H1 (cell line): ENCODE measurements around the gene NGEF. TPM values are rescaled to one million over a fixed set of nuclear protein-coding genes. Genes with fewer than 3 reads are reported as not detected.

Experiments used
- CTCF ChIA-PET: fragments of 300-600 bp; sonication (Branson Sonifier 250); formaldehyde crosslinking; loops from one replicate; lab custom pipeline; 2021; ENCODE audit not compliant: partially characterized antibody; lab: Charles Lee
- POLR2A ChIA-PET: fragments of 300-600 bp; sonication (Branson Sonifier 250); formaldehyde crosslinking; loops from one replicate; lab custom pipeline; 2021; ENCODE audit warnings: inconsistent platforms; ENCODE audit not compliant: partially characterized antibody; lab: Charles Lee
- DNase-seq, 2 experiments: peaks; one replicate each; pipeline versions ENCODE4 v3.0.0 to v3.0.0-alpha.2; 2010 to 2022; ENCODE audit warnings: low spot score in 2 of 2, low read depth in 1 of 2, mixed read lengths in 1 of 2
- FAIRE-seq: peaks from 2 replicates; lab custom pipeline; 2011; peaks lifted over from hg19 to GRCh38; lab: Jason Lieb, UNC
- H2AFZ ChIP-seq: 2 replicates; pipeline ENCODE4 v1.8.1; 2012; ENCODE audit warnings: low read length, inconsistent platforms
- H2AK5ac ChIP-seq: 2 replicates; pipeline ENCODE4 v1.6.1; 2013; ENCODE audit warnings: low read depth, low read length
- H2BK120ac ChIP-seq: replicated peaks from 2 replicates; pipeline ENCODE3; 2013; ENCODE audit warnings: low read depth, low read length, inconsistent platforms
- H2BK12ac ChIP-seq: 2 replicates; pipeline ENCODE4 v1.6.1; 2013; ENCODE audit warnings: low read depth, low read length
- H2BK15ac ChIP-seq: 2 replicates; pipeline ENCODE4 v1.6.1; 2013; ENCODE audit warnings: low read length
- H2BK20ac ChIP-seq: 2 replicates; pipeline ENCODE4 v1.6.1; 2013; ENCODE audit warnings: low read length
- H2BK5ac ChIP-seq: 2 replicates; pipeline ENCODE4 v1.6.1; 2013; ENCODE audit warnings: low read depth, low read length
- H3K14ac ChIP-seq: 2 replicates; pipeline ENCODE4 v1.6.1; 2013; ENCODE audit warnings: inconsistent platforms; ENCODE audit not compliant: insufficient read length
- H3K18ac ChIP-seq: 2 replicates; pipeline ENCODE4 v1.6.1; 2013; ENCODE audit warnings: low read length; ENCODE audit errors: extremely low read depth
- H3K23ac ChIP-seq: 2 replicates; pipeline ENCODE4 v1.6.1; 2013; ENCODE audit warnings: inconsistent platforms; ENCODE audit not compliant: insufficient read length
- H3K23me2 ChIP-seq: 2 replicates; pipeline ENCODE4 v1.6.1; 2013; ENCODE audit warnings: low read depth, low read length
- H3K27ac ChIP-seq: 2 replicates; pipeline ENCODE4 v1.6.1; 2011; ENCODE audit warnings: low read depth, low read length, inconsistent platforms
- H3K27me3 ChIP-seq, 4 experiments: replicated peaks in 1 of 4; 1 replicate in 1 of 4; 2 replicates in 3 of 4; pipeline versions ENCODE4 v1.6.1 to v1.8.1; 2011 to 2013; ENCODE audit warnings: low read length in 3 of 4, mild to moderate bottlenecking in 3 of 4, inconsistent platforms in 2 of 4, mixed read lengths in 2 of 4, moderate library complexity in 1 of 4; ENCODE audit not compliant: control insufficient read depth in 3 of 4, insufficient read depth in 3 of 4; ENCODE audit errors: extremely low read depth in 1 of 4
- H3K36me3 ChIP-seq, 4 experiments: 2 replicates each; pipeline versions ENCODE4 v1.6.1 to v1.8.1; 2011 to 2013; ENCODE audit warnings: mild to moderate bottlenecking in 4 of 4, low read length in 3 of 4, moderate library complexity in 2 of 4, control low read depth in 1 of 4, inconsistent platforms in 1 of 4; ENCODE audit not compliant: insufficient read depth in 4 of 4, control insufficient read depth in 2 of 4
- H3K4ac ChIP-seq: replicated peaks from 2 replicates; pipeline ENCODE3; 2013; ENCODE audit warnings: low read length, low read depth, mixed read lengths, inconsistent platforms; ENCODE audit not compliant: insufficient read length
- H3K4me1 ChIP-seq, 4 experiments: replicated peaks in 1 of 4; 1 replicate in 1 of 4; 2 replicates in 3 of 4; pipeline versions ENCODE4 v1.6.1 to v1.8.1; 2011 to 2013; ENCODE audit warnings: low read length in 3 of 4, inconsistent platforms in 2 of 4, mixed read lengths in 1 of 4; ENCODE audit not compliant: insufficient read depth in 4 of 4, control insufficient read depth in 3 of 4
- H3K4me2 ChIP-seq, 2 experiments: 2 replicates each; pipeline versions ENCODE4 v1.6.1 to v1.8.1; 2011 to 2013; ENCODE audit warnings: low read depth in 2 of 2, low read length in 2 of 2, control low read depth in 1 of 2, inconsistent platforms in 1 of 2, mild to moderate bottlenecking in 1 of 2; ENCODE audit not compliant: insufficient read depth in 1 of 2
- H3K4me3 ChIP-seq, 4 experiments: fragments of 200-600, 300-600 bp in 1 of 4; sonication (generic), shearing (Covaris generic), sonication (Bioruptor Twin) in 1 of 4; 2 replicates each; pipeline versions ENCODE4 v1.5.1 to v1.8.1; 2011 to 2016; ENCODE audit warnings: low read length in 4 of 4, low read depth in 3 of 4, control low read depth in 2 of 4, inconsistent platforms in 2 of 4, mild to moderate bottlenecking in 2 of 4, mixed read lengths in 1 of 4, moderate library complexity in 1 of 4; ENCODE audit not compliant: insufficient read depth in 2 of 4; ENCODE audit errors: extremely low read depth in 1 of 4
- H3K56ac ChIP-seq: replicated peaks from 2 replicates; pipeline ENCODE3; 2013; ENCODE audit warnings: low read depth, mild to moderate bottlenecking, mixed read lengths, low read length, inconsistent platforms; ENCODE audit not compliant: insufficient read length
- H3K79me1 ChIP-seq: 2 replicates; pipeline ENCODE4 v1.6.1; 2013; ENCODE audit warnings: low read depth, low read length, control low read depth
- H3K79me2 ChIP-seq, 2 experiments: 2 replicates each; pipeline versions ENCODE4 v1.6.1 to v1.8.1; 2012 to 2013; ENCODE audit warnings: low read length in 2 of 2, mild to moderate bottlenecking in 2 of 2, inconsistent platforms in 1 of 2; ENCODE audit not compliant: insufficient read depth in 2 of 2, control insufficient read depth in 1 of 2
- H3K9ac ChIP-seq, 4 experiments: replicated peaks in 1 of 4; 1 replicate in 1 of 4; 2 replicates in 3 of 4; pipeline versions ENCODE4 v1.6.1 to v1.8.1; 2011 to 2013; ENCODE audit warnings: low read depth in 3 of 4, low read length in 3 of 4, control low read depth in 2 of 4, mild to moderate bottlenecking in 2 of 4, moderate library complexity in 2 of 4, inconsistent platforms in 1 of 4; ENCODE audit errors: extremely low read depth in 1 of 4
- H3K9me3 ChIP-seq, 2 experiments: 2 replicates each; pipeline versions ENCODE4 v1.6.1 to v1.8.1; 2012 to 2013; ENCODE audit warnings: mild to moderate bottlenecking in 2 of 2, moderate library complexity in 2 of 2, control low read depth in 1 of 2, inconsistent platforms in 1 of 2, low read depth in 1 of 2, low read length in 1 of 2, mixed read lengths in 1 of 2; ENCODE audit not compliant: insufficient read depth in 2 of 2
- H4K20me1 ChIP-seq, 2 experiments: replicated peaks in 1 of 2; 2 replicates each; pipeline versions ENCODE3 to v1.8.1; 2011 to 2013; ENCODE audit warnings: inconsistent platforms in 2 of 2, low read length in 2 of 2, mild to moderate bottlenecking in 1 of 2; ENCODE audit not compliant: insufficient read depth in 2 of 2, control insufficient read depth in 1 of 2
- H4K5ac ChIP-seq: 2 replicates; pipeline ENCODE4 v1.6.1; 2013; ENCODE audit warnings: low read length, low read depth, mixed read lengths, inconsistent platforms; ENCODE audit not compliant: insufficient read length
- H4K8ac ChIP-seq: 2 replicates; pipeline ENCODE4 v1.8.0; 2013; ENCODE audit warnings: mild to moderate bottlenecking, moderate library complexity, low read length, inconsistent platforms; ENCODE audit not compliant: insufficient read depth; ENCODE audit errors: extremely low read depth
- H4K91ac ChIP-seq: replicated peaks from 2 replicates; pipeline ENCODE3; 2013; ENCODE audit warnings: low read length, mixed read lengths, inconsistent platforms; ENCODE audit not compliant: insufficient read length
- BACH1 ChIP-seq: IDR thresholded peaks from 2 replicates; pipeline ENCODE4 v1.6.1; 2012; ENCODE audit warnings: low read length, improper control_type of control experiment
- POU5F1 ChIP-seq: IDR thresholded peaks from 2 replicates; pipeline ENCODE4 v1.6.1; 2011; ENCODE audit warnings: low read depth, mild to moderate bottlenecking, low read length, moderate library complexity
- SP1 ChIP-seq: IDR thresholded peaks from 2 replicates; pipeline ENCODE4 v1.6.1; 2011; ENCODE audit warnings: low read depth, low read length
- WGBS, 2 experiments: shearing (Covaris generic) in 1 of 2; methylation state at CpG; one replicate each; pipeline versions ENCODE4 v1.1.6 to v1.1.7; 2013 to 2015; ENCODE audit warnings: low lambda C conversion rate in 2 of 2, mixed read lengths in 2 of 2, inconsistent platforms in 1 of 2, low coverage in 1 of 2, missing lambda C conversion rate in 1 of 2; ENCODE audit not compliant: insufficient replicate concordance in 2 of 2, insufficient coverage in 1 of 2, insufficient read length in 1 of 2; ENCODE audit errors: extremely low coverage in 1 of 2, missing lambda C conversion rate in 1 of 2; 5-methylcytosine and 5-hydroxymethylcytosine counted together
- polyA plus RNA-seq, 7 experiments: library from polyadenylated mRNA; depleted of rRNA in 3 of 7; stranded (reverse) in 5 of 7; unstranded in 2 of 7; fragments of >200 nt in 5 of 7; fragments of 200-250 nt in 2 of 7; gene quantifications; 1 replicate in 5 of 7; 2 replicates in 1 of 7; 4 replicates in 1 of 7; pipeline versions ENCODE4 v1.2.1 to v1.2.3, GENCODE V29; 2011 to 2013; ENCODE audit warnings: missing spikeins in 2 of 7, mixed read lengths in 2 of 7
- total RNA-seq: library from RNA; stranded (reverse); fragmentation: NEBNext Ultra II Directional; extraction: Animal tissue kit (Norgen Biotek cat#: 25700); gene quantifications from 2 replicates; pipeline ENCODE4 v1.2.1, GENCODE V29; 2021

The NGEF gene
- total and polyA plus RNA-seq, 2 of the 8 experiments (the other 6 are each of a cell fraction or from before 2014, with no cell fraction given) = 2.7 to 3.2 TPM

DNA sequence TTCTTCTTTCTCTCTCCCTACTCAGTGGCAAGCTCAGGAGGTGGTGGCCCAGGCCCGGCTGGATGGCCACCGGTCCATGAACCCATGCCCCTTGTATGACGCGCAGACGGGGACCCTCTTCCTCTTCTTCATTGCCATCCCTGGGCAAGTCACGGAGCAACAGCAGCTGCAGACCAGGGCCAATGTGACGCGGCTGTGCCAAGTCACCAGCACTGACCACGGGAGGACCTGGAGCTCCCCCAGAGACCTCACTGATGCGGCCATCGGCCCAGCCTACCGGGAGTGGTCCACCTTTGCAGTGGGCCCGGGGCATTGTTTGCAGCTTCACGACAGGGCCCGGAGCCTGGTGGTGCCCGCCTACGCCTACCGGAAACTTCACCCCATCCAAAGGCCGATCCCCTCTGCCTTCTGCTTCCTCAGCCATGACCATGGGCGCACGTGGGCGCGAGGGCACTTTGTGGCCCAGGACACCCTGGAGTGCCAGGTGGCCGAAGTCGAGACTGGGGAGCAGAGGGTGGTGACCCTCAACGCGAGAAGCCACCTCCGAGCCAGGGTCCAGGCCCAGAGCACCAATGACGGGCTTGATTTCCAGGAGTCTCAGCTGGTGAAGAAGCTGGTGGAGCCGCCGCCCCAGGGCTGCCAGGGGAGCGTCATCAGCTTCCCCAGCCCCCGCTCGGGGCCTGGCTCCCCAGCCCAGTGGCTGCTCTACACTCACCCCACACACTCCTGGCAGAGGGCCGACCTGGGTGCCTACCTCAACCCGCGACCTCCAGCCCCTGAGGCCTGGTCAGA is 21.2 kb upstream of the NGEF start:
- H3K27ac ChIP-seq = no peak overlapping the region
- peaks cover 0 to 6% (median 0%) of the 10 kb centered on the region in 4 experiments; a peak in 1 of 7 replicates for H3K4me1 ChIP-seq
- H2BK5ac ChIP-seq = no peak overlapping the region
- H2AFZ ChIP-seq = no peak overlapping the region
- H4K91ac ChIP-seq = no peak overlapping the region
- no peak overlapping the region for H3K4me3 ChIP-seq
- H2BK120ac ChIP-seq = no peak overlapping the region
- POLR2A ChIA-PET = interaction anchor here (1.3 to 1.4 kb wide), 2 partner anchors 15 to 17 kb away, joined by 5 read pairs; no protein-coding TSS in a partner anchor
- no peaks in the 10 kb centered on the region for H3K27me3 ChIP-seq
- no peak overlapping the region for H3K4ac ChIP-seq
- H3K9me3 ChIP-seq = peaks cover 0 to 8% of the 10 kb centered on the region in 2 experiments; a peak in 2 of 4 replicates
- H3K4me2 ChIP-seq = no peak overlapping the region
- H3K9ac ChIP-seq = no peak overlapping the region
- H3K14ac ChIP-seq = no peak overlapping the region
- FAIRE-seq = no peak
- H3K79me2 ChIP-seq = no peaks in the 10 kb centered on the region
- no peak for DNase-seq
- H2BK20ac ChIP-seq = no peak overlapping the region
- TF ChIP-seq BACH1 (no peak), POU5F1 (no peak), SP1 (no peak)
- peaks cover 8% of the 10 kb centered on the region for H3K23me2 ChIP-seq
- no peak overlapping the region for H3K18ac ChIP-seq
- H3K36me3 ChIP-seq = no peaks in the 10 kb centered on the region
- no peak overlapping the region for H4K5ac ChIP-seq
- H3K23ac ChIP-seq = no peak overlapping the region
- H2BK12ac ChIP-seq = no peak overlapping the region
- H3K56ac ChIP-seq = no peak overlapping the region
- H3K79me1 ChIP-seq = peaks cover 2% of the 10 kb centered on the region; the same call in 1 of the 2 replicates
- H4K20me1 ChIP-seq = peaks cover 0 to 4% of the 10 kb centered on the region in 2 experiments
- no peak overlapping the region for H2AK5ac ChIP-seq
- CTCF ChIA-PET = interaction anchor here (0.8 to 7.4 kb wide), 10 partner anchors 14 to 181 kb away, joined by 3 to 70 read pairs (median 4); partner anchors contain the start of gene INPP5D
- no peak overlapping the region for H2BK15ac ChIP-seq
- 97% methylated on average over 23 of the region's 37 CpGs; no CpG with 5 or more reads in 1 of the 2 experiments for WGBS, 2 experiments
- H4K8ac ChIP-seq = peak overlapping the region; percentile 35; the same call in 1 of the 2 replicates
